Measurements from ENCODE around the gene MOV10.

The MOV10 gene

DNA sequence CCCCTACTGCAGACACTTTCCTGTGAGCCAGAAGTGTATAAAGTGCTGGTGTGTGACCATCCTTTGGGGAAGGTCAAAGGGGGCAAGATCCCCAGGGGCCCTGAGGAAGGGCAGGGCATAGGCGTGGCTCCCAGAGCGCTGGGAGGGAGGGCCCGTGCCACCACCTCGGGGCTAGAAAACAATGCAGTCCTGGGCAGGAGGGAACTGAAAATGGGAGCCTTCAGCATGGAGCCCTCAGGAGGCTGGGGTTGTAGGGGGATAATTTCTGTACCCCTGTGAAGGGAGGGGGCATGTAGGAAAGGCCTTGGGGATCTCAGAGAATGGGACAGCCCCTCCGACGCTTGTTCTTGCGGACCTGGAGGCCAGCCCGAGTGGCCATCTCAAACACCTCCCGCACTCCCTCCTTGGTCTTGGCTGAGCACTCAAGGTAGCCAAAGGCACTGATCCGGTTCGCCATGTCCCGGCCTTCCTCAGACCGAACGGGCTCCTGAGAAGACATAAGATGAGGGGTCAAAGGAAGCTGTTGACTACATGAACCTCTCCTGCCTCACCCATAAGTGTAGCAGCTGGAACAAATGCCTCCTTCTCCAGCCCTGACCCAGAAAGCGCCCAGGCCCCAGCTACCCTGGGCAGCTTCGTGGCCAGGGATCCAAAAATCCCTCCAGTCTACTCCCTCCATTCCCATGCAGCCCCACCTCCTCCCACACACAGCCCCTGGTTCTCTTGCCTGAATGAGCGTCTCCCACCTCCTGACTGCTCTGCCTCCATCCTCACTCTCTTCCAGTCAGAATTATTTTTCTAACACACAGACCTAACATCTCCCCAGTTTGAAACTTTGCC, 27.0 kb downstream of the MOV10 start:
- no peak for DNase-seq (ENCODE audit: low read depth)
- H3K4me3 ChIP-seq (ENCODE audit: control insufficient read depth, low read depth, low read length) = no peak overlapping the region
- TF ChIP-seq CTCF (conservative IDR thresholded peaks at IDR 0.05; ENCODE audit: control insufficient read depth, insufficient read depth, low read depth, low read length) = no peak

- TF ChIP-seq CTCF (conservative IDR thresholded peaks at IDR 0.05; ENCODE audit: control insufficient read depth, insufficient read depth, low read depth, low read length) = no peak
- H3K4me3 ChIP-seq (ENCODE audit: control insufficient read depth, low read depth, low read length) = no peak overlapping the region
- DNase-seq (ENCODE audit: low read depth) = no peak
These were observed 27.6 kb downstream of the MOV10 start for GRCh38 chr1:112702067-112702395.

GRCh38 chr1:112702420-112703261, 28.2 kb downstream of the MOV10 start:
- no peak overlapping the region for H3K4me3 ChIP-seq (ENCODE audit: control insufficient read depth, low read depth, low read length)
- no peak for DNase-seq (ENCODE audit: low read depth)
- no peak for TF ChIP-seq CTCF (conservative IDR thresholded peaks at IDR 0.05; ENCODE audit: control insufficient read depth, insufficient read depth, low read depth, low read length)

DNA sequence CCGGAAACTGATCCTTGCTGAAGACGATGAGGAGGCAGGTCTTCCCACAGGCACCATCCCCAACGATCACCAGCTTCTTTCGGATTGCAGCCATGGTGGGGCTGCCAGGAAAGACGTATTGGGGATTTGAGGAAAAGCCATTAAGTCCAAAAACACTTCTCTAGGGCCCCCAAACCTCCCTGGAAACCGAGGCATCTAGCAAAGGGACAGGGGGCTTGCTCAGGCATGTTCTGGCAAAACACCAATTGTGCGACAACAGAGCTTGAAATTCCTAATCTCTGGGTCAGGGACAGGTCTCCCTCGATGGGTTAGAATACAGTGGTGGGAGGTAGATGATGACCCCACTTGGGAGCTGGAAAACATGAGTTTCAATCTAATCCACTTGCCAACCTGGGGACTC, 29.2 kb downstream of the MOV10 start:
- no peak overlapping the region for H3K4me3 ChIP-seq (ENCODE audit: control insufficient read depth, low read depth, low read length)
- no peak for TF ChIP-seq CTCF (conservative IDR thresholded peaks at IDR 0.05; ENCODE audit: control insufficient read depth, insufficient read depth, low read depth, low read length)

GRCh38 chr1:112704391-112704933, 30.0 kb downstream of the MOV10 start:
- TF ChIP-seq CTCF (conservative IDR thresholded peaks at IDR 0.05; ENCODE audit: control insufficient read depth, insufficient read depth, low read depth, low read length) = no peak
- peak overlapping the region; percentile 24 for H3K4me3 ChIP-seq (ENCODE audit: control insufficient read depth, low read depth, low read length)
- no peak for DNase-seq (ENCODE audit: low read depth)

More for the DNA sequence above, 29.2 kb downstream of the MOV10 start:
- DNase-seq (ENCODE audit: low read depth) = no peak

DNA sequence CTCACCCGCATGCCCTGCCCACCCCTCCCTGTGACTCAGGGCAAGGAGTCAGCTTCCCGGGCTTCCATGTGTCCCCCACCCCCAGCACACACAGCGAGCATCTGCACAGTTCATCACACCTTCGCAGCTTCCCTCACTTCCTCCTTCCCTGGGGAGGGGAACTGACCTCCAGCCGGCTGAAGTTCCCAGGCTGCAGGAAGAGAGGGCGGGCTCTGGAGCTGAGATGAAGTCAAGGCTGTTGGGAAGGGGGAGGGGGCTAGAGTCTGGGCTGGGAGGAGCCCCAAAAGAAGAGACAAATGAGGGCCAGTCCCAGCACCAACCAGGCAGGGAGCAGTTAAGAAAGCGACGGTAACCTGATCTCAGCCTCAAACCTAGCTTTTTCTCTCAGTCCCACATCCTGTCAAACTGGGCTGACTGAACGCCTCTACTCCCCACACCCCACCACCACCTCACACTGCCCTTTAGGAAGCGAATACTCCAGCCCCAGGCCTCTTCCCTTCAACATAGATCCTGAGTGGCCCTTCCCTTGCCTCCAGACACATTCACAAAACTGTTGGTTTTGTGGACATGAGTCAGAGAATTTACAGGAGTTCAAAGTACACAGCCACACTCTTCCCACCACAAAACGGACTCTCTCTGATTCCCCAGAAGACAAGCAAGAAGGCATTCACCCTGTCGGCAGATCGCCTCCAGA, 30.6 kb downstream of the MOV10 start:
- DNase-seq (ENCODE audit: low read depth) = peak; percentile 99
- TF ChIP-seq CTCF (conservative IDR thresholded peaks at IDR 0.05; ENCODE audit: control insufficient read depth, insufficient read depth, low read depth, low read length) = no peak
- H3K4me3 ChIP-seq (ENCODE audit: control insufficient read depth, low read depth, low read length) = peak overlapping the region; percentile 90

Data from fibroblast of mammary gland (primary cell).